Peyer's patch (tissue), 4 donors: ENCODE measurements around the gene BCL11A.

Experiments used
- CTCF ChIP-seq, 6 experiments: fragments of 450-650 bp in 4 of 6; fragments of 200-600 bp in 2 of 6; sonication (generic) in 1 of 6; IDR thresholded peaks; one replicate each; pipeline ENCODE4 v1.5.1; 2017 to 2019; ENCODE audit warnings: antibody characterized with exemption in 6 of 6, mild to moderate bottlenecking in 3 of 6, moderate library complexity in 1 of 6
- POLR2A ChIP-seq, 2 donors: fragments of 450-650 bp; IDR thresholded peaks; one replicate each; pipeline ENCODE4 v1.5.1; 2017; ENCODE audit warnings: antibody characterized with exemption in 2 of 2, mild to moderate bottlenecking in 2 of 2, moderate library complexity in 2 of 2

GRCh38 chr2:60512062-60512622 is 41.3 kb downstream of the BCL11A start:
- TF ChIP-seq CTCF (IDR thresholded peaks at IDR 0.05), result no peak
- TF ChIP-seq POLR2A (IDR thresholded peaks at IDR 0.05), result no peak
